NCI-H510A (cell line): ENCODE results near the gene WDFY2.
"Not testable (repeated sequence)": the region's sequence is repeated elsewhere in the genome, so short reads cannot be mapped to it uniquely, and the experiment has no call there.

Experiments used
- DNase-seq: peaks from one replicate; lab custom pipeline; 2025; lab: John Stamatoyannopoulos, UW

The WDFY2 gene

GRCh38 chr13:51564671-51565070 is 19.6 kb upstream of the WDFY2 start:
- no peak for DNase-seq

GRCh38 chr13:51569001-51569400 is 15.3 kb upstream of the WDFY2 start:
- DNase-seq = not testable (repeated sequence)

- no peak for DNase-seq
Observed at GRCh38 chr13:51576754-51577153, 7.5 kb upstream of the WDFY2 start.

DNA sequence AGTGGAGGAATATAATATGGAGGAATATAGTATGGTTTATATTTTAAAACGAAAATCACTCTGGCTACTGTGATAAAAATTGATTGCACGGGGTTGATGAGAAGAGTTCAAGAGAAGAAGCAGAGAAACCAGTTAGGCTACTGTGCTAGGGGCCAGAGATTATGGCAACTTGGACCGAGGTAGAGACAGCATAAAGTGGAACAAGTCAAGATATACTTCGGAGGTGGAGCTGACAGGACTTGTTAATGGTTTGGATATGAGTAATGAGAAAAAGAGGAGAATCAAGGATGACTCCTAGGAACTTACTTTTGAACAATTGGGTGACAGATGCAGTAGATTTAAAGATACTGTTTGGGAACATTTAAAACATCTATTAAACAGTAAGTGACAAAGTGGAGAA is 6.6 kb upstream of the WDFY2 start:
- no peak for DNase-seq

- DNase-seq = no peak
Observed at GRCh38 chr13:51579676-51580075, 4.6 kb upstream of the WDFY2 start.

DNA sequence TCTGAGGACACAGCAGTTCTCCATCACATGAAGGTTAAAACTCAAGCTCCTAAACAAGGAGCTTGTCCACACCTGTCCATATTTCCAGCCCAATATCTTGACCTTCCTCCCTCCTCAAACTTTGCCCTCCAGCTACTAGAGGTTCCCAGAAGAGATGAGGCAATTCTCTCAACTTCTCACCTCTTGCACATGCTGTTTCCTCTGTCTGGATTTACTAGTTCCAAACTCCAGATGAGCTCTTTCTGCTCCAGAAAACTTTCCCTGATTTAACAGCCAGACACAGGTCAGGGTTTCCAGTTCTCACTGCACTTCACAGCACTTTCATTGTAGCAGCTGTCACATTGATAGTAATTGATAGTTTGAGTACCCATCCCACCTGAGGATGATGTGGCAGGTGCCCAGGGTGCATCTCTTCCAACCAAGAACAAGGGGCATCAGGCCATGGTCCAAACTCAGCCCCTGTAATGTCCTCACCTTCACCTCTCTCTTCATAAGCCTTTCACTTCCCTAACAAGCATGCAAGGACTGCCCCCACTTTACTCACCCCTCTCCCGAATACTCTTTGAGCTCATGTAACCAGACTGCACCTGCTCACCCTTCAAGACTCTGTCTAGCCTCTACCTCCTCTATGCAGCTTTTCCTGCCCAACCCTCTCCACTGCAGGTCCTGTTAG is 3.0 kb upstream of the WDFY2 start:
- DNase-seq = no peak

GRCh38 chr13:51583469-51583874 is 790 bp upstream of the WDFY2 start:
- no peak for DNase-seq

DNA sequence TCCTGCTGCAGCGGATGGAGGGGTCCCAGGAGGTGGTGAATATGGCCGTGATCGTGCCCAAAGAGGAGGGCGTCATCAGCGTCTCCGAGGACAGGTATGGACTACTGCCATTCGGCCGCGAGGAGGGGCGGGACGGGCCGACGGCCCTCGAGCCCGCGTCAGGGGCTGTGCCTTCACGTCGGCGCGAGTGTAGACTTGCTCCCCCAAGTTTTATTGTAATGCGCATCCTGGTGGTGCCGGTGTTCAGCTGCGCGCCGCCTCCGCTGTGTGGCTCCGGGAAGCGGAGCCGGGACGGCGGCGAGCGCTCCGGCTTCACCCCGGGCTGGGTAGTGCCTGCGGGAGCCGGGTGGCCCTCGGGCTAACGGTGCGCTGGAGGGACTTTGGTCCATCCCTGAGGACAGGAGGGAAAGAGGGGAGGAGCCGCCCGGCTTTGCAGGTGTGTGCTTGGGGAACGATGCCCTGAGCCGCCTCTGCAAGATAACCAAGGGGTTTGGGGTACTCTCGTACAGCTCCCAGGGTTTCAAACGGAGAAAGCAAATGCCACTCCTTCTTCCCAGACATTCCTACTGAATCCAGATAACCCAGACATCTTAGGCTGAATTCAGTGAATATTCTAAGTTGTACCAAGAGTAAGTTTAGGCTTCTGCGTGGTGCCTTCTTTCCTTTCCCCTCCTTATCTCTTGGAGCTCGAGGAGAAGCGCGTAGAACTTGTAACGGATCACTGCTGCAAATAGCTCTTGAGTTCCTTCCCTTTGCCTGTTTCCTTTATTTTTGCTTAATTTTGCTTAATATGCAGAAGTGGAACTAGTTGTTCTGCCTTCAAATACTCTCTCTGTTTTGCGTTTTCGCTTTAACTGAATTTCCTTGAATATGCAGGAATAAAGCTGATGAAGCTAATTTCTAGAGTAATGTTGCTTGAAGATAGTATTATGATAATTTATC is 740 bp downstream of the WDFY2 start:
- DNase-seq = peak; percentile 54

GRCh38 chr13:51585696-51586095 is 1.4 kb downstream of the WDFY2 start:
- DNase-seq = no peak

DNA sequence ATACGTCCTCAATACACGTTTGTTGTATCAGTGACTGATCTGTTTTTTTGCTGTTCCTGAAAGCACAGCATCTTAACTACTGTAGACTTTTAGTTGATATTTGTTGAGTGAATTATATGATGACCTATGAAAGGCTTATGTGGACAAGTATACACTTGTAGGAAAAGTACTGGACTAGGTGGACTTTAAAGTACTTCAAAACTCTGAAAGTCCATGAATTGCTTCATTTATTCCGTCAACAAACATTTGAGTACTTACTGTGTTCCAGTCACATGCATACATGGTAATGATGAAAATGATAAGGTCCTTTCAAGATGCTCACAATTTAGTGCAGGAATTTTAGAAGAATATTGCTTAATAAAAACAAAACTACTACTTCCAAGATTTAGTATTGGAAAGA is 3.1 kb downstream of the WDFY2 start:
- DNase-seq = no peak

DNA sequence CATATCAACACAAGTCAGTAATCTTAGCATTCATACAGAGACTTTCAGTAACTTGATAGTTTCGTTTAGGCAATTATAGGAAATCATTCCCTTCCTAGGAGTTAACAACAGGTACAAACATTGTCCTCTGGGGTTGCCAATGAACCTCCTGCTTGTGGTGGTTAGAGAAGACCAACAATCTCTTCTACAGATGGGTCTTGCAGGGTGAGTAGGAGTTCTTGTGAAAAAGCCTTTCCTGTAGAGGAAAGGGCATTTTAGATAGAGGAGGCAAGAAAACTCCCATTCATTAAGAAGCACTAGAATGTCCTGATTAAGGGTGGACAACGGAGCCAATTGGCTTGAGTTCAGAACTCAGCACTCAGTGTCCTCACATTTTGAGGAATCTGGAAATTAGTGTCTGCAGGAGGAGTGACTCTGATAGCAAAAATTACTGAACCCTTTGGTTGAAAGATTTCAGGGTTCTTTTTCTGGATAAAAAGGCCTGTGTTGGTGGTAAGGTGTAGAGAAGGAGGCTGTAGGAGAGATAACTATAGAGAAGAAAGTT is 4.2 kb downstream of the WDFY2 start:
- no peak for DNase-seq

DNA sequence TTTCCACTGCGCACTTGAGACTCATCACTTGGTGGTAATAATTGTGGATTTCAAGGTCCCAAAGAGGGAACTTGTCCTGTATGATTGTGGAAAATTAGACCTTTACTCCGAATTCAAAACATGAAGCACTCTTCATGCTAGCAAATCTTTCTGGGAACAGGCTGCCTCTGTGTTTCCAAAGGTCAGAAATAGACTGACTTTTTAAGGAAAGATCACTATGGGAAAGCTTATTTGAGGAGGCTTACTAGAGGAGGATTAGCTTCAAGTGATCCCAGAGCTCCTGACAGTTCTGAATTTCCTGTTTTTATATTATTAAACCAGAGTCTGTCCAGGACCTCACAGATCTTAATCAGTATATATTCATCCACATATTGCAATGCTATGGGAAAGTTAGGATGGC is 5.5 kb downstream of the WDFY2 start:
- no peak for DNase-seq

- no peak for DNase-seq
Observed at GRCh38 chr13:51590231-51590970, 6.1 kb downstream of the WDFY2 start.

GRCh38 chr13:51590971-51591627 is 6.8 kb downstream of the WDFY2 start:
- no peak for DNase-seq

GRCh38 chr13:51591938-51592337 is 7.7 kb downstream of the WDFY2 start:
- not testable (repeated sequence) for DNase-seq

DNA sequence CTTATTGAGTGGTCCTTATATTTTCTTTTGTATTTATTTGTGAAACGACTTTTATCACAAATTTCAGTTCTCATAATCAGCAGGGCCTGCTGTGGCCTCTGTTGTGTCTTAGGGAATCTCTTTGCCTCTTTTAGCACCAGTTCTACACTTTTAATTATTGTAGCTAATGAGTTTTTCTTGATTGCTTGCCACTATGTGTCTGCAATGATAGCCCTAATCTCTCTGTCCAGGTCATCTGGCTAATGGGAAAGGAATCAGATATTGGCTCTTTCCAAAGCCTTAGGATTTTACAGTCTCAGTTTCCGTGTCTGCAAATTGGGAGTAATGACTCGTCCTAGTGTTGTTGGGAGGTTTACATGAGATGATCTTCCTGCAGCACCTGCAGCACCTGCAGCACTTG is 10.2 kb downstream of the WDFY2 start:
- DNase-seq = no peak

- DNase-seq = no peak
Observed at GRCh38 chr13:51595416-51595815, 11.2 kb downstream of the WDFY2 start.

DNA sequence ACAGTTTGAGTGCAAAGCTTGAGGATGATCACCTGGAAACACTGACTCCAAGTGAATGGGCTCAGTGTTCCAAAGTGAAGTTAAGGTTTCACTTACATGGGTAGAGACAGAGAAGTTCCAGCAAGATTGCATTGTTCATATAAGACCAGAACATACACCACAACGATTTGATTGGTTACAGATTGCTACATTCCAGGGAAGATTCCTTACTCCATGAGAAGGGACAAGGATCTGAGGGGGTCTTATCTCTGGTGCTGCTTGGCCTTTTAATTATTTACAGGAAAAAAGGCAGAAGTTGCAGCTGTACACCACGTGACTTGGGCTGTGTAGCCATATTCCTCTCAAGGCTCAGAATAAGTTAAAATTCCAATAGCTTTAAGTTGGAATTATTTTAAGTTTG is 12.3 kb downstream of the WDFY2 start:
- no peak for DNase-seq

DNA sequence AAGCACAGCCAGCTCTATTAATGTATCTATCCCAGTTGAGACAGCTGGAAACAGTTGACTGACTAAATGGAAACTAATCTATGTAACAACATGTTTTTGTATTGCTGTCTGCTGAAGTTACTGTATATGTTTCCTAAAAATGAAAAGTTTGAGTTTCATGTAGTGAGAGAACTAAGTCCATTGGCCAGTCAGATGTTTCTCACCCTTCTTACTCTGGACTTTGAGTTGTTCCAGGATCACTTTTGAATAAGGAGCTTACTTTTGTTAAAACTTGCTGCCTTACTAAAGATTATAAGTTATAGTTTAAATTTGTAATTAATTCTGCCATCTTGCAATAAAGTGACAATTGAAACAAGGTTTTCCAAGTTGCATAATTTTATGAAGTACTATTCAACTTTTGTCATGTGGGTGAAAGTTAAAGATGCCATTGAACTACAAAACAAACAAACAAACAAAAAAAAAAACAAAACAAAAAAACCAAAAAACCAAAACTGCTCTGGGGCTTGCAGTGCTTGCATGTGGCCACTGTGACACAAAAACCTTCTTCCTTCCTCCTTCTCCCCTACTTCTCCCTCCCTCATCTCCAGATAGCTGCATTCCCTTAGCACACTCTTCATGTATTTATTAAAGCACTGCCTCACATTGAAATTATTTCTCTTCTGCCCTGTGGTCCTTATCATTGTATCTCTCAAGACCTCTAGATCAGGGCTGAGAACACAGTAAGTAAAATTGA is 15.3 kb downstream of the WDFY2 start:
- no peak for DNase-seq

GRCh38 chr13:51600703-51601102 is 16.4 kb downstream of the WDFY2 start:
- no peak for DNase-seq
